Testis (tissue), 2 donors: ENCODE results near the gene SSRP1.

ENCODE experiments used
- POLR2A ChIP-seq: fragments of 450-650 bp; IDR thresholded peaks from one replicate; pipeline ENCODE4 v1.6.1; 2017; ENCODE audit warnings: antibody characterized with exemption, mild to moderate bottlenecking, moderate library complexity
- TF ChIP-seq, protein P1 (sequence below), 3 experiments: fragments of 450-650 bp in 2 of 3; fragments of 200-600 bp in 1 of 3; sonication (generic) in 1 of 3; IDR thresholded peaks; one replicate each; pipeline ENCODE4 v1.5.1; 2016 to 2019; ENCODE audit warnings: antibody characterized with exemption in 3 of 3, mild to moderate bottlenecking in 2 of 3, moderate library complexity in 1 of 3

DNA sequence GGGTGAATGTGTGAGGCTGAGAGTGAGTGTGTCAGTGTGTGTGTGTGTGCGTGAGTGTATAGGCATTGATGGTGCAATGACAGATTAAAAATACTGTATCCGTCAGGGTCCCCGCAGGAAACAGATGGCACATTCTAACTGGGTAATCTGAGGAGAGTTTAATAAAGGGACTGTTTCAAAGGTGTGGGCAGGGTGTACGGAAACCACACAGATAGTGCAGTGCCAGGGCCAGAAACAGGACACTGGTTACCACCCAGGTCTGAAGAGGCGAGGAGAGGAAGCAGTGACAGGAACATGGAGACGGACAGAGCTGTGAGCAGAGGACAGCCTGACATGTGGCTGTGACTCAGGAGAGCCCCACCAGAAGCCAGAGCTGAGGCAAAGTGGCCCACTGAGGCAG lies 19.0 kb upstream of the SSRP1 start:
- TF ChIP-seq, protein P1, sequence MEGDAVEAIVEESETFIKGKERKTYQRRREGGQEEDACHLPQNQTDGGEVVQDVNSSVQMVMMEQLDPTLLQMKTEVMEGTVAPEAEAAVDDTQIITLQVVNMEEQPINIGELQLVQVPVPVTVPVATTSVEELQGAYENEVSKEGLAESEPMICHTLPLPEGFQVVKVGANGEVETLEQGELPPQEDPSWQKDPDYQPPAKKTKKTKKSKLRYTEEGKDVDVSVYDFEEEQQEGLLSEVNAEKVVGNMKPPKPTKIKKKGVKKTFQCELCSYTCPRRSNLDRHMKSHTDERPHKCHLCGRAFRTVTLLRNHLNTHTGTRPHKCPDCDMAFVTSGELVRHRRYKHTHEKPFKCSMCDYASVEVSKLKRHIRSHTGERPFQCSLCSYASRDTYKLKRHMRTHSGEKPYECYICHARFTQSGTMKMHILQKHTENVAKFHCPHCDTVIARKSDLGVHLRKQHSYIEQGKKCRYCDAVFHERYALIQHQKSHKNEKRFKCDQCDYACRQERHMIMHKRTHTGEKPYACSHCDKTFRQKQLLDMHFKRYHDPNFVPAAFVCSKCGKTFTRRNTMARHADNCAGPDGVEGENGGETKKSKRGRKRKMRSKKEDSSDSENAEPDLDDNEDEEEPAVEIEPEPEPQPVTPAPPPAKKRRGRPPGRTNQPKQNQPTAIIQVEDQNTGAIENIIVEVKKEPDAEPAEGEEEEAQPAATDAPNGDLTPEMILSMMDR (IDR thresholded peaks at IDR 0.05) = no peak
- no peak for TF ChIP-seq POLR2A
